ENCODE data around the gene LAMB4.

Gene LAMB4

GRCh38 chr7:108010377-108010776 lies 119.8 kb downstream of the LAMB4 start:
- DNase-seq: no peak

GRCh38 chr7:108009873-108010272 lies 120.3 kb downstream of the LAMB4 start:
- no peak for DNase-seq

- DNase-seq: no peak
Observed at GRCh38 chr7:108008827-108009226, 121.3 kb downstream of the LAMB4 start.

- DNase-seq: no peak
Observed at GRCh38 chr7:108008240-108008639, 121.9 kb downstream of the LAMB4 start.

GRCh38 chr7:108007762-108008161 lies 122.4 kb downstream of the LAMB4 start:
- no peak for DNase-seq

GRCh38 chr7:108007261-108007660 lies 122.9 kb downstream of the LAMB4 start:
- no peak for DNase-seq

- no peak for DNase-seq
Observed at GRCh38 chr7:108004220-108005142, 125.7 kb downstream of the LAMB4 start.

- DNase-seq: no peak
Observed at GRCh38 chr7:108003599-108003935, 126.6 kb downstream of the LAMB4 start.

GRCh38 chr7:108002726-108003598 lies 127.2 kb downstream of the LAMB4 start, which contains the start of gene LAMB1:
TSS of gene LAMB1 (minus strand) at chr7:108003161. CDS start at chr7:108002885, 276 bp downstream.
- DNase-seq: no peak

GRCh38 chr7:108001764-108002725 lies 128.1 kb downstream of the LAMB4 start:
- no peak for DNase-seq

GRCh38 chr7:108000875-108001763 lies 129.0 kb downstream of the LAMB4 start:
- DNase-seq: no peak

- no peak for DNase-seq
Observed at GRCh38 chr7:107999779-108000560, 130.2 kb downstream of the LAMB4 start.

GRCh38 chr7:107998660-107999480 lies 131.3 kb downstream of the LAMB4 start:
- no peak for DNase-seq

GRCh38 chr7:107998150-107998549 lies 132.0 kb downstream of the LAMB4 start:
- no peak for DNase-seq

- no peak for DNase-seq
Observed at GRCh38 chr7:107996072-107996882, 133.9 kb downstream of the LAMB4 start.

GRCh38 chr7:107995184-107996071 lies 134.7 kb downstream of the LAMB4 start:
- no peak for DNase-seq

GRCh38 chr7:107994421-107995030 lies 135.6 kb downstream of the LAMB4 start:
- DNase-seq: no peak
